GM23338 (cell line): ENCODE data around the gene FREM3. TPM values are rescaled to one million over a fixed set of nuclear protein-coding genes. Genes with fewer than 3 reads are reported as not detected.

ENCODE experiments used
- ATAC-seq: fragments of 200-7000 bp; cut with Tn5 transposase; 3 replicates; pipeline ENCODE4 v1.9.1; 2020
- DNase-seq: peaks from one replicate; pipeline ENCODE4 v3.0.0-alpha.2; 2015; ENCODE audit warnings: low spot score
- H2AFZ ChIP-seq: fragments of 200-600 bp; sonication (generic); 2 replicates; pipeline ENCODE4 v1.8.0; 2016; ENCODE audit warnings: antibody characterized with exemption, mild to moderate bottlenecking, moderate library complexity
- H3F3A ChIP-seq: fragments of 200-600 bp; sonication (generic); replicated peaks from 2 replicates; pipeline ENCODE4 v1.8.0; 2017; ENCODE audit warnings: antibody characterized with exemption, mixed run types, low read depth
- H3K27ac ChIP-seq: fragments of 200-600 bp; sonication (generic); 2 replicates; pipeline ENCODE4 v1.6.1; 2016; ENCODE audit warnings: low read depth
- H3K27me3 ChIP-seq: fragments of 200-600 bp; sonication (generic); 2 replicates; pipeline ENCODE4 v1.8.0; 2016; ENCODE audit warnings: mild to moderate bottlenecking, mixed run types, moderate library complexity; ENCODE audit not compliant: insufficient read depth
- H3K36me3 ChIP-seq: fragments of 200-600 bp; sonication (generic); 2 replicates; pipeline ENCODE4 v1.8.0; 2016; ENCODE audit warnings: mild to moderate bottlenecking; ENCODE audit not compliant: insufficient read depth
- H3K4me1 ChIP-seq: fragments of 200-600 bp; sonication (generic); 2 replicates; pipeline ENCODE4 v1.8.0; 2016; ENCODE audit warnings: mild to moderate bottlenecking, moderate library complexity; ENCODE audit not compliant: insufficient read depth
- H3K4me2 ChIP-seq: fragments of 200-600 bp; sonication (generic); 2 replicates; pipeline ENCODE4 v1.7.1; 2017; ENCODE audit warnings: mixed run types
- H3K4me3 ChIP-seq: fragments of 200-600 bp; sonication (generic); 2 replicates; pipeline ENCODE4 v1.6.1; 2016; ENCODE audit warnings: mixed run types
- H3K79me2 ChIP-seq: fragments of 200-600 bp; sonication (generic); replicated peaks from 2 replicates; pipeline ENCODE4 v1.8.0; 2017; ENCODE audit warnings: mild to moderate bottlenecking; ENCODE audit not compliant: insufficient read depth
- H3K9me2 ChIP-seq: fragments of 200-600 bp; sonication (generic); 2 replicates; pipeline ENCODE4 v1.8.0; 2017; ENCODE audit not compliant: insufficient read depth
- H4K20me1 ChIP-seq: fragments of 200-600 bp; sonication (generic); replicated peaks from 2 replicates; pipeline ENCODE4 v1.8.0; 2017; ENCODE audit warnings: mild to moderate bottlenecking; ENCODE audit not compliant: insufficient read depth
- H3K27ac Mint-ChIP-seq: 2 replicates; pipeline ENCODE4 v1.8.0; 2020; ENCODE audit warnings: inconsistent platforms, mild to moderate bottlenecking, moderate library complexity, mixed read lengths
- H3K27me3 Mint-ChIP-seq: 3 replicates; pipeline ENCODE4 v1.8.0; 2022; ENCODE audit warnings: low read depth, mild to moderate bottlenecking, moderate library complexity, mixed read lengths, inconsistent platforms; ENCODE audit not compliant: insufficient read depth, poor library complexity
- H3K36me3 Mint-ChIP-seq: 3 replicates; pipeline ENCODE4 v1.8.0; 2021; ENCODE audit warnings: low read depth, mild to moderate bottlenecking, inconsistent platforms, moderate library complexity, mixed read lengths
- H3K4me1 Mint-ChIP-seq: 3 replicates; pipeline ENCODE4 v1.8.0; 2020; ENCODE audit warnings: mild to moderate bottlenecking, inconsistent platforms, mixed read lengths
- H3K4me3 Mint-ChIP-seq: 3 replicates; pipeline ENCODE4 v1.8.0; 2021; ENCODE audit warnings: moderate library complexity, mild to moderate bottlenecking, inconsistent platforms, mixed read lengths
- H3K9me3 Mint-ChIP-seq: 3 replicates; pipeline ENCODE4 v1.8.0; 2020; ENCODE audit warnings: moderate library complexity, mild to moderate bottlenecking, inconsistent platforms, mixed read lengths
- EZH2 ChIP-seq: fragments of 200-600 bp; sonication (generic); IDR thresholded peaks from one replicate; pipeline ENCODE4 v1.8.0; 2017; ENCODE audit warnings: antibody characterized with exemption, mild to moderate bottlenecking, low read depth; ENCODE audit not compliant: unreplicated experiment
- EZH2phosphoT487 ChIP-seq: fragments of 200-600 bp; sonication (generic); IDR thresholded peaks from one replicate; pipeline ENCODE4 v1.8.1; 2018; ENCODE audit warnings: antibody characterized with exemption; ENCODE audit not compliant: unreplicated experiment
- NANOG ChIP-seq: IDR thresholded peaks from 2 replicates; pipeline ENCODE4 v1.6.1; 2016; ENCODE audit warnings: antibody characterized with exemption, borderline replicate concordance
- REST ChIP-seq: IDR thresholded peaks from one replicate; pipeline ENCODE4 v1.6.1; 2018; ENCODE audit warnings: antibody characterized with exemption; ENCODE audit not compliant: unreplicated experiment
- ZNF114 ChIP-seq: fragments of 250-450 bp; sonication (Bioruptor Pico); IDR thresholded peaks from 2 replicates; pipeline ENCODE4 v1.5.0; 2020; ENCODE audit warnings: mild to moderate bottlenecking, moderate library complexity
- ZNF462 ChIP-seq: fragments of 250-450 bp; sonication (Bioruptor Pico); IDR thresholded peaks from 2 replicates; pipeline ENCODE4 v1.5.0; 2020; ENCODE audit warnings: mild to moderate bottlenecking, moderate library complexity
- polyA plus RNA-seq: library from polyadenylated mRNA; unstranded; fragments of >200 nt; fragmentation: Nextera tagmentation; extraction: Ambion mirVana; gene quantifications from 2 replicates; pipeline ENCODE4 v1.2.1, GENCODE V29; 2016
- total RNA-seq: library from RNA; depleted of rRNA; stranded (reverse); fragments of >200 nt; shearing (Covaris generic); gene quantifications from 2 replicates; pipeline ENCODE4 v1.2.3, GENCODE V29; 2014

The FREM3 gene
- total and polyA plus RNA-seq, 2 experiments from 2014 or later, result 0.03 to 0.07 TPM

GRCh38 chr4:143634763-143635162, 65.7 kb downstream of the FREM3 start (continued):
- no peak for TF ChIP-seq ZNF462 (CRISPR knock-in tag)

- H3K9me2 ChIP-seq, result no peaks in the 10 kb centered on the region
- no peak overlapping the region for H2AFZ ChIP-seq
- no peaks in the 10 kb centered on the region for H3F3A ChIP-seq
- no peaks in the 10 kb centered on the region for H3K36me3 ChIP-seq
- ATAC-seq (no peak), DNase-seq (no peak)
- no peak overlapping the region for H3K27ac ChIP-seq
- no peak overlapping the region for H3K4me3 ChIP-seq
- H3K27me3 ChIP-seq, result no peaks in the 10 kb centered on the region
- no peak overlapping the region for H3K4me3 Mint-ChIP-seq
- H3K27me3 Mint-ChIP-seq, result no peaks in the 10 kb centered on the region
- H4K20me1 ChIP-seq, result no peaks in the 10 kb centered on the region
- no peaks in the 10 kb centered on the region for H3K4me1 ChIP-seq
- no peak overlapping the region for H3K4me2 ChIP-seq
- no peaks in the 10 kb centered on the region for H3K4me1 Mint-ChIP-seq
- H3K9me3 Mint-ChIP-seq, result no peaks in the 10 kb centered on the region
- no peaks in the 10 kb centered on the region for H3K36me3 Mint-ChIP-seq
- no peak overlapping the region for H3K27ac Mint-ChIP-seq
- H3K79me2 ChIP-seq, result no peaks in the 10 kb centered on the region
- no peak for TF ChIP-seq REST
- no peak for TF ChIP-seq NANOG
- TF ChIP-seq ZNF114 (CRISPR knock-in tag), result no peak
- TF ChIP-seq EZH2, result no peak
- no peak for TF ChIP-seq ZNF462 (CRISPR knock-in tag)
- no peak for TF ChIP-seq EZH2phosphoT487
Observed at GRCh38 chr4:143633833-143634232, 66.6 kb downstream of the FREM3 start.
